GM15510 (cell line): Measurements from ENCODE around the gene HAO2.

ENCODE experiments used
- POLR2A ChIP-seq: IDR thresholded peaks from 3 replicates; pipeline ENCODE4 v1.6.1; 2011; ENCODE audit warnings: borderline replicate concordance; ENCODE audit not compliant: insufficient read length; ENCODE audit errors: extremely low read depth

Gene HAO2

DNA sequence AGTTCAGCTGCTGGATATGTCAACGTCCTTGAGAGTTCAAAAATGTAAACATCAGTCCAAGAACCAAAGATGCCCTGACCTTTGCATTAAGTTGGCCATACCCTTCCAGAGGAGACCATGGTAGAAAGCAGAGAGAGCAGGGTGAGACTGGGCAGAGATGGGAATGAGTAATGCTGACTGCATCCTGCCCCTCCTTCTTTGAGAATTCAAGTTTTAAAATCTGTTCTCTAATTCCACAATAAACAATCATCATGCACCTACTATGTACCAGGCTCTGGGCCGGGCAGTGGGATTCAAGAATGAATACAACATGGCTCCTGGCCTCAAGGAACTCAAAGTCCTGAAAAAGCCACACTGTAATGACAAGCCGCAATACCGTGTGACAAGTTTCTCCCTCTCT lies 3.9 kb upstream of the HAO2 start:
- no peak for TF ChIP-seq POLR2A

GRCh38 chr1:119366424-119366823 lies 2.2 kb upstream of the HAO2 start:
- no peak for TF ChIP-seq POLR2A

GRCh38 chr1:119367432-119368124 lies 1.0 kb upstream of the HAO2 start:
- no peak for TF ChIP-seq POLR2A

- no peak for TF ChIP-seq POLR2A
These were observed 2.2 kb downstream of the HAO2 start for GRCh38 chr1:119370748-119371147.

- no peak for TF ChIP-seq POLR2A
These were observed 3.2 kb downstream of the HAO2 start for GRCh38 chr1:119371815-119372214.

DNA sequence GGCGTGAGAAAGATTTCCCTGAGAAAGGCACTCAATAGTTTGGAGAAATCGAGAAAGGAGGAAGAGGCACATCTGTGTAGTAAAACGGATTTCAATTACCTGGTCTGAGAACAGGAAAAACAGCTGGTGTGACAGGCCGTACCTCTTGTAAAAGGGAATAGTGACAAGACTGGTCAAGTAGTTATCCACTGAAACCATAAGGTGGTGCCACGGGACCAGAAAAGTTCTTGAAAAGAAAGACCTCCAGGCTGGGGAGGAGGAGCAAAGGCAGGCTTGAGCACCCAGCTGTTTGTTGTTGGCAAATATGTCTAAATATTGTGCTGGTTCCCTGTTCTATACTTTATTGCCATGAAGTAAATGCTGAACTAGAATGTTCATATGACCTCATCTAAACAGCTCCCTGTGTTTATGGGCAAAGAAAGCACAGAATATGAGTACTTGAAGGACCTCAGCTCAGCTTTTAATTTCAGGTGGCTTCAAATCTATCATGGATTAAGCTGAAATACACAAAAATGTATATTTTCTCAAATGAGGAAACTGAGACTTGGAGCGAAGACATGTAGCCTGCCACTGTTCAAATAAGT lies 4.0 kb downstream of the HAO2 start:
- TF ChIP-seq POLR2A: no peak

- TF ChIP-seq POLR2A: no peak
These were observed 4.9 kb downstream of the HAO2 start for GRCh38 chr1:119373465-119373864.

DNA sequence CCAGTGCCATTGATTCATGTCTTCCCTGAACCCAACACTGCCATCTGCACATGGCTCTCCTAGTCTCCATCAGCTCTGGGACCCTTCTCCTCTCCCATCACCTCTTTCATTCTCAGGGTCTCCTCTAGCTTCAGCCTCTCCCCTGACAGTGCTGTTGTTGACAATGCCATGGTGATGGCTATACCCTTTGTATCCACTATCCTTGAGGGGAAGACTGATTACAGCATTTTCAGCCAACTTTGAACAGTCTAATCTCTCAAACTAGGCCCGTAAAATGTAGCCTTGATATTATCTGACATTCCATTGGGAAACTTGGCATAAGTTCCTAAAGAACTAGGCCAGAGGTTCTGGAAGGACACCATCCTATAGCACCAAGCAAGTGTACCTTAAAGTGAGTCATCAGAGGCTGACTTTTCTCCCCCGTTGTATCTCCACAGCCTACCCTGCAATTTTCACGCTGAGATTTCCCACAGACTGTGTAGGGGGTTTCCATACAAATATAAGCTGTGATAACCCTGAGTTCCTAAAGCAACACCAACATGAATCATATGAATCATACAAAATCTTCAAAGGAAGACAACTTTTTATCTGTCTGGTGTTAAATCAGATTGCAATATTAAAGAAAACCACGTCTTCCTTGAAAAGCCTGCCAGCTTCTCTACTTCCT lies 5.8 kb downstream of the HAO2 start:
- TF ChIP-seq POLR2A: no peak

GRCh38 chr1:119375366-119375765 lies 6.8 kb downstream of the HAO2 start:
- no peak for TF ChIP-seq POLR2A

DNA sequence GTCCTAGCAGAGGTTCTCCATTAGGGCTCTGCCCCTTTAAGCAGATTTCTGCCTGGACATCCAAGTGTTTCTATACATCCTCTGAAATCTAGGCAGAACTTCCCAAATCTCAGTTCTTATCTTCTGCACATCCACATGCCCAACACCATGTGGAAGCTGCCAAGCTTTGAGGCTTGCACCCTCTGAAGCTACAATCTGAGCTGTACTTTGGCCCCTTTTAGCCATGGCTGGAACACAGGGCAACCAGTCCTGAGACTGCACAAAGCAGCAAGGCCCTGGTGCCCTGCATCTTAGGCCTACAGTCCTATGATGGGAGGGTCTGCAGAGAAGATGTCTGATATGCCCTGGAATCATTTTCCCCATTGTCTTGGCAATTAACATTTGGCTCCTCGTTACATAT lies 8.0 kb downstream of the HAO2 start:
- TF ChIP-seq POLR2A: no peak

- no peak for TF ChIP-seq POLR2A
These were observed 10.5 kb downstream of the HAO2 start for GRCh38 chr1:119379117-119379516.

DNA sequence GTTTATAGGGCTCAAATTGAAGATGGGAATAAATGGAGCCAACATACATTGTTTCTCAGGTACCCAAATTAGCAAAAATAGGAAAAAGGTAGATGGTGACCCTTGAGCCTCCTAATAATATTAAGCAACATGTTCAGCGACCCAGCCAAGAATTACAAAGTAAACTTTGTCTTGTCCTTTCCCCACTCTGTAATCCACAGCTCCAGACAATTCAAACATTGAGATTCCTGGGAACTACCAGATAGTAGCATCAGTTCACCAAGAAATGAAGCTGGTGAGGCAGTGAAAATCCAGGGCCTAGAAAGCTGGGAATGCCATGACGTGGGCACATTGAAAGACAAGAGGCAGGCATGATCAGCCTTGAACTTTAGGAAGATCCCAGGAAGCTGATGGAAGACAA lies 11.7 kb downstream of the HAO2 start:
- no peak for TF ChIP-seq POLR2A

DNA sequence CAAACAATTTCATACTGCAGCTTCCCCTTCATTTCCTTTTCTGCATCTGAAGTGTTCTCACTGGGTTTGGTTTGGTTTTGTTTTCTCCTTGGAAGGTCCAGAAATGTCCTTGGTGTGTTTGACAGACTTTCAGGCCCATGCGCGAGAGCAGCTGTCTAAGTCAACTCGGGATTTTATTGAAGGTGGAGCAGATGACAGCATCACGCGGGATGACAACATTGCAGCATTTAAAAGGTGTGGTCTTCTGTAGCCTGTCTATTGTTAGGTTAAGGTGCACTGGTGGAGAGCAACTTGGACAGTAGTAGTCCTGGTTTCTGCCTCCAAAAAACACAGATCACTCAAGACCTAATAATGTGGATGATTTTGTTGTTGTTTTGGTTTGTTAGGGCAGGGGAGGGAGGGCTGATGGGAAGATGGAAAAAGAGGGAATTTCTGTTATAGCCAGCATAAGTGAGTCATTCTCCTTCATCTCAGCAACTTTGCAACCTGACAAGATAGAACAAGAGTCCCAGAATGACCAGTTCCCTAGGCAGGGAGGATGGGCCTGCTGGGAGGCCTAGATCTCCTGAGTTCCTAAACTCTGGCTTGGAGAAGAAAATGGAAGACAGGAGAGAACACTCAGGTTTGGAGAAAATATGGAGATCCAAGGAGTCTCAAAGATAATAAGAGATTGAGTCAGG lies 12.5 kb downstream of the HAO2 start:
- no peak for TF ChIP-seq POLR2A

DNA sequence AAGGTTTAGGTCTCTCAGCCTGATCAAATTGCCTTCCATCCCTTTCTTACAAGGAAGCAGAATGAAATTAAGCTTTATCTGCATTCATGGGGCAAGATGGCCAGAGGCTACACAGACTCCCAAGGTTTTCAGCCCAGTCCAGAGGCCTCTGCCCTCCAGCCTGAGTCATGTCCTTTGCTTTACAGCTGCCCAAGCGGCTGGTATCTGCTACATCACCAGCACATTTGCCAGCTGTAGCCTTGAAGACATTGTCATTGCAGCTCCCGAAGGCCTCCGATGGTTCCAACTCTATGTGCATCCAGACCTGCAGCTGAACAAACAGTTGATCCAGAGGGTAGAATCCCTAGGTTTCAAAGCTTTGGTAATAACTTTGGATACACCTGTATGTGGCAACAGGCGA lies 16.0 kb downstream of the HAO2 start:
- no peak for TF ChIP-seq POLR2A

DNA sequence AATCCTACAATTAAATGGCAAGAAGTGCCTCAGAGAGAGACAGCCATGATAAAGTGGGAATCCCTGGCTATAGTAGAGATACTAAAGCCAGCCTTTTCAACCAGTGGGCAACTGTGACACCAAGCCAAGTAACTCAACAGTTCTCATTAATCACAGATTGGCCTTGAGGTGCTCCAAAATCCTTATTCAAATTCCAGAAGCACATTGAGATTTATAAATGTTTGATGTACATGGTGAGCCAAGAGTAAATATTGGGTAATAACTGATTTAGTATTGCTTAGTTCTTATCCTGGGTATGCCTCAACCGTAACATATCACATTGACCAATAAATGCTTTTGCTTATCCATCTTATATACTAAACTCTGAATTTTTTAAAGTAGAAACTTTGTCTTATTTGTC lies 17.1 kb downstream of the HAO2 start:
- TF ChIP-seq POLR2A: no peak

DNA sequence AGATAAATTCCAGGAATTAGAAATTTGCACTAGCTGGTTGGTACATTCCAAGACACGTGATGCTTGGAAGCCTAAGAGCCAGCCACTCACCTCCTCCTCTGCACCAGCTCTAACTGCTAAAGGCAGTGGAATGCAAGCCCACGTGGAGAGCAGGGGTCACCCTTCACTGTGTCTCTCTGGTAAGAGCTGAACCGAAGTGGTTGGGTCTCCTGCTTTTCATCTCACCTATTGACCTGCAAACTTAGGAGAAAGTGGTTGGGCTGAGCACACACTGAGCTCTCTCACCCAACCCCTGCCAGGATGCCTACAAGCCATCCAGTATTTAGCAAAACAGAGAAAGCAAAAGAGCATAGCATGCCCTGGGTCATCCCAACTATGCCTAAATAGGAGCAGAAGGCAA lies 19.3 kb downstream of the HAO2 start:
- TF ChIP-seq POLR2A: no peak

- no peak for TF ChIP-seq POLR2A
These were observed 19.9 kb downstream of the HAO2 start for GRCh38 chr1:119388450-119388849.

DNA sequence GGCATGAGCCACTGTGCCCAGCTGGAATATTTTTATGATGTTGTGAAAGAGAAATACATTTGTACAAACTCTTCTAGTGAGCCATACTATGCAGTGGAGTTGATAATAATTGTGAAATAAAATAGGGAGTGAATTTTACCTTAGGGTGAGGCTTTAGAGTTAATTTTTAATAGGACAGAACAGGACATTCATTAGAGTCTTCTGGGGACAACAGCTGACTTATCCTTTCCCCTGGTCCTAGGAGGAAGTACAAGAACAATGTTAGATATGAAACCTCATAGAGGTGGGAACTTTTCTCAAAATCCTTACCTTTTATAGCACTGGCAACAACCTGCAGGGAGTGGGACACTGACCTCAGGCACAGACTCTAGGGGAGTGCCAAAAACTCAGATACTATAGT lies 21.9 kb downstream of the HAO2 start:
- TF ChIP-seq POLR2A: no peak
